ENCODE data around the gene MESP1. TPM values are rescaled to one million over a fixed set of nuclear protein-coding genes. Genes with fewer than 3 reads are reported as not detected.

The MESP1 gene
- total RNA-seq, 1 donor from 2014 or later, result 1.1 TPM

- Mint-ChIP-seq H3K36me3 (ENCODE audit: unreplicated experiment) (no peaks in the 10 kb centered on the region), H3K27ac (ENCODE audit: unreplicated experiment) (no peak overlapping the region), H3K4me1 (ENCODE audit: low read depth, unreplicated experiment) (no peaks in the 10 kb centered on the region), H3K9me3 (ENCODE audit: unreplicated experiment) (peaks cover 2% of the 10 kb centered on the region), H3K4me3 (ENCODE audit: unreplicated experiment) (no peak overlapping the region), H3K27me3 (ENCODE audit: unreplicated experiment) (peaks cover 8% of the 10 kb centered on the region)
- TF ChIP-seq CTCF (IDR thresholded peaks at IDR 0.05; ENCODE audit: partially characterized antibody, unreplicated experiment), result no peak
- DNase-seq, result no peak
Observed at GRCh38 chr15:89758283-89758682, 7.2 kb upstream of the MESP1 start.

GRCh38 chr15:89756897-89757296, 5.8 kb upstream of the MESP1 start:
- no peak overlapping the region for H3K27ac Mint-ChIP-seq (ENCODE audit: unreplicated experiment)
- peaks cover 2% of the 10 kb centered on the region for H3K9me3 Mint-ChIP-seq (ENCODE audit: unreplicated experiment)

GRCh38 chr15:89755701-89756100, 4.7 kb upstream of the MESP1 start:
- peaks cover 2% of the 10 kb centered on the region for H3K9me3 Mint-ChIP-seq (ENCODE audit: unreplicated experiment)
- H3K4me3 Mint-ChIP-seq (ENCODE audit: unreplicated experiment), result no peak overlapping the region
- no peaks in the 10 kb centered on the region for H3K36me3 Mint-ChIP-seq (ENCODE audit: unreplicated experiment)
- DNase-seq, result no peak
- no peak overlapping the region for H3K27ac Mint-ChIP-seq (ENCODE audit: unreplicated experiment)
- H3K27me3 Mint-ChIP-seq (ENCODE audit: unreplicated experiment), result peaks cover 6% of the 10 kb centered on the region
- TF ChIP-seq CTCF (IDR thresholded peaks at IDR 0.05; ENCODE audit: partially characterized antibody, unreplicated experiment), result no peak
- no peaks in the 10 kb centered on the region for H3K4me1 Mint-ChIP-seq (ENCODE audit: low read depth, unreplicated experiment)

More at GRCh38 chr15:89756897-89757296, 5.8 kb upstream of the MESP1 start:
- no peaks in the 10 kb centered on the region for H3K4me1 Mint-ChIP-seq (ENCODE audit: low read depth, unreplicated experiment)
- peaks cover 8% of the 10 kb centered on the region for H3K27me3 Mint-ChIP-seq (ENCODE audit: unreplicated experiment)
- no peak for TF ChIP-seq CTCF (IDR thresholded peaks at IDR 0.05; ENCODE audit: partially characterized antibody, unreplicated experiment)
- DNase-seq, result no peak
- H3K4me3 Mint-ChIP-seq (ENCODE audit: unreplicated experiment), result no peak overlapping the region
- no peaks in the 10 kb centered on the region for H3K36me3 Mint-ChIP-seq (ENCODE audit: unreplicated experiment)

GRCh38 chr15:89754361-89755154, 3.5 kb upstream of the MESP1 start:
- Mint-ChIP-seq H3K4me3 (ENCODE audit: unreplicated experiment) (no peak overlapping the region), H3K27ac (ENCODE audit: unreplicated experiment) (no peak overlapping the region), H3K9me3 (ENCODE audit: unreplicated experiment) (no peaks in the 10 kb centered on the region), H3K27me3 (ENCODE audit: unreplicated experiment) (peaks cover 5% of the 10 kb centered on the region), H3K4me1 (ENCODE audit: low read depth, unreplicated experiment) (no peaks in the 10 kb centered on the region), H3K36me3 (ENCODE audit: unreplicated experiment) (no peaks in the 10 kb centered on the region)
- TF ChIP-seq CTCF (IDR thresholded peaks at IDR 0.05; ENCODE audit: partially characterized antibody, unreplicated experiment), result no peak
- no peak for DNase-seq

GRCh38 chr15:89753855-89754254, 2.8 kb upstream of the MESP1 start:
- H3K4me1 Mint-ChIP-seq (ENCODE audit: low read depth, unreplicated experiment), result no peaks in the 10 kb centered on the region
- no peaks in the 10 kb centered on the region for H3K9me3 Mint-ChIP-seq (ENCODE audit: unreplicated experiment)
- H3K27ac Mint-ChIP-seq (ENCODE audit: unreplicated experiment), result no peak overlapping the region
- TF ChIP-seq CTCF (IDR thresholded peaks at IDR 0.05; ENCODE audit: partially characterized antibody, unreplicated experiment), result no peak
- H3K27me3 Mint-ChIP-seq (ENCODE audit: unreplicated experiment), result peaks cover 10% of the 10 kb centered on the region
- no peaks in the 10 kb centered on the region for H3K36me3 Mint-ChIP-seq (ENCODE audit: unreplicated experiment)
- no peak for DNase-seq
- no peak overlapping the region for H3K4me3 Mint-ChIP-seq (ENCODE audit: unreplicated experiment)
